ENCODE measurements around the gene SCN2A.

Gene SCN2A

GRCh38 chr2:165239230-165239629, at the start of gene SCN2A:
TSS of gene SCN2A (plus strand) at chr2:165239414. CDS start at chr2:165295824, 56,410 bp downstream.
- peak; percentile 58 for DNase-seq (ENCODE audit: low read depth)
- H3K4me3 ChIP-seq (ENCODE audit: low read depth, low read length): no peak within 1 kb of the TSS
- no peak for TF ChIP-seq MAX (IDR thresholded peaks at IDR 0.05; ENCODE audit: low read depth, low read length)
- TF ChIP-seq MYC (IDR thresholded peaks at IDR 0.05; ENCODE audit: low read depth, low read length): no peak
- TF ChIP-seq, protein P1, sequence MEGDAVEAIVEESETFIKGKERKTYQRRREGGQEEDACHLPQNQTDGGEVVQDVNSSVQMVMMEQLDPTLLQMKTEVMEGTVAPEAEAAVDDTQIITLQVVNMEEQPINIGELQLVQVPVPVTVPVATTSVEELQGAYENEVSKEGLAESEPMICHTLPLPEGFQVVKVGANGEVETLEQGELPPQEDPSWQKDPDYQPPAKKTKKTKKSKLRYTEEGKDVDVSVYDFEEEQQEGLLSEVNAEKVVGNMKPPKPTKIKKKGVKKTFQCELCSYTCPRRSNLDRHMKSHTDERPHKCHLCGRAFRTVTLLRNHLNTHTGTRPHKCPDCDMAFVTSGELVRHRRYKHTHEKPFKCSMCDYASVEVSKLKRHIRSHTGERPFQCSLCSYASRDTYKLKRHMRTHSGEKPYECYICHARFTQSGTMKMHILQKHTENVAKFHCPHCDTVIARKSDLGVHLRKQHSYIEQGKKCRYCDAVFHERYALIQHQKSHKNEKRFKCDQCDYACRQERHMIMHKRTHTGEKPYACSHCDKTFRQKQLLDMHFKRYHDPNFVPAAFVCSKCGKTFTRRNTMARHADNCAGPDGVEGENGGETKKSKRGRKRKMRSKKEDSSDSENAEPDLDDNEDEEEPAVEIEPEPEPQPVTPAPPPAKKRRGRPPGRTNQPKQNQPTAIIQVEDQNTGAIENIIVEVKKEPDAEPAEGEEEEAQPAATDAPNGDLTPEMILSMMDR (IDR thresholded peaks at IDR 0.05; ENCODE audit: low read depth, low read length): peak; percentile 50

DNA sequence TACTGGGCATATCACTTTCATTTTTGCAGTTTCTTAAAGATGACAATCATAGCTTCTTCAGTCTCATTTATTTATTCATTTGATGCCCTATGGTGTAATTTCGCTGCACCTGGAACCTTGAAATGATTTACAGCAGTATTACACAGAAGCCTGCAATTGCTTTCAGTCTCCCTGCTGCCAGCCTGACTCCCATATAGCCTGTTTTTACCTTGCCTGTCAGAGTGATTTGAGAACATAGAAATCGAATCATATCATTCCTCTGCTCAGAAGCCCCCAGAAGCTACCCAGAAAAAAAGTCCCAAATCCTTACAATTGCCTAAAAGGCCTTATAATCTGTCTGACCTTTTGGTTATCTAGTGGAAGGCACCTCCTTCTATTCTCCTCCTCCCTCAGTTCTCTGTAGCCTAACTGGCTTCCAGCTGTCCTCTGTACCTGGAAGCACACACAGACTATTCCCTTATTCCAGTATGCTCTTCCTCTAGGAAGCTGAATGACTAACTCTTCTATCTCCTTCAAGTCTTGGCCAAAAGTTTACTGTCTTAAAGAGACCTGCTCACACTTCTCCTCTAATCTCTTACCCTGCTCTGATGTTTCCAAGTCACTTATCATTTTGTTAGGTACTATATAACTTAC, 48.0 kb upstream of the SCN2A start:
- TF ChIP-seq MAX (IDR thresholded peaks at IDR 0.05; ENCODE audit: low read depth, low read length) (no peak), POLR2A (IDR thresholded peaks at IDR 0.05; ENCODE audit: extremely low read depth, insufficient read length) (no peak), MYC (IDR thresholded peaks at IDR 0.05; ENCODE audit: low read depth, low read length) (no peak)
- TF ChIP-seq, protein P1 (IDR thresholded peaks at IDR 0.05; ENCODE audit: low read depth, low read length): no peak
- no peak for DNase-seq (ENCODE audit: low read depth)
- H3K4me3 ChIP-seq (ENCODE audit: low read depth, low read length): no peak overlapping the region

DNA sequence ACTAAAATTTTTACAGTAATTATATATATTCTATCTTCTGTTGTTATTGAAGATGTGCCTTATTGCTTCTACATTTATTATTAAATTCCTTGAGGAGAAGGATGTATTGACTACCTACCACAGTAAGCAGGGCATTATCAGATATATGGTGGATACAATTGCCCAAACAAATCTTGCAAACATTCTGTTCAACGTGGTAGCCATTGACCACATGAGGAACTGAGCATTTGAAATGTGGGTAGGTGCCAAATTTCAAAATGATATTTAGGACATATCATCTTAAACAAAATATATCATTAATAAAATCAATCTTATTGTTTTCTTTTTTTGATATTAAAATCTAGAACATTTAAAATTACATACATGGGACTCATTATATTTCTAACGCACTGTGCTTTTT, 46.5 kb upstream of the SCN2A start:
- H3K4me3 ChIP-seq (ENCODE audit: low read depth, low read length): no peak overlapping the region
- no peak for TF ChIP-seq POLR2A (IDR thresholded peaks at IDR 0.05; ENCODE audit: extremely low read depth, insufficient read length)
- TF ChIP-seq, protein P1 (IDR thresholded peaks at IDR 0.05; ENCODE audit: low read depth, low read length): no peak
- TF ChIP-seq MYC (IDR thresholded peaks at IDR 0.05; ENCODE audit: low read depth, low read length): no peak
- no peak for TF ChIP-seq MAX (IDR thresholded peaks at IDR 0.05; ENCODE audit: low read depth, low read length)
- DNase-seq (ENCODE audit: low read depth): no peak

GRCh38 chr2:165193178-165193777, 45.9 kb upstream of the SCN2A start:
- DNase-seq (ENCODE audit: low read depth): no peak
- TF ChIP-seq MYC (IDR thresholded peaks at IDR 0.05; ENCODE audit: low read depth, low read length): no peak
- no peak overlapping the region for H3K4me3 ChIP-seq (ENCODE audit: low read depth, low read length)

DNA sequence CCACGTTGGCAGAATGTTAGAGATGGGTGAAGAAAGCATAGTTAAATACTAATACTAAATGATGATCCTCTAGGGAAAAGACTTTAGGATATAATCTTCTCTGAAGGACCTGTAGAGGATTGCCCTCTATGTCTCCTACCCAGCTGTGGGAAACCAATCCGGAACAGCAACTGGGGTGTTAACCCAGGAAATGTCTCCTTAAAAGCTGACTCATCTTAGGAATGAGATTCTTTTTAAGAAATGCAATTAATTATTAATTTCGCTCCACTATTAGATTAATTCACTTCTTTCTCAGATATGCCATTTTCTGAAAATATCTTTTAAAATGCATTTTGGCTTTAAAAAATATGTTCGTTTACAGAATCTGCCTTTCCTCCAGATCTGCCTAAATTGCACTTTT, 42.8 kb upstream of the SCN2A start:
- DNase-seq (ENCODE audit: low read depth): no peak
- H3K4me3 ChIP-seq (ENCODE audit: low read depth, low read length): no peak overlapping the region
- TF ChIP-seq POLR2A (IDR thresholded peaks at IDR 0.05; ENCODE audit: extremely low read depth, insufficient read length) (no peak), MYC (IDR thresholded peaks at IDR 0.05; ENCODE audit: low read depth, low read length) (no peak), MAX (IDR thresholded peaks at IDR 0.05; ENCODE audit: low read depth, low read length) (no peak)
- TF ChIP-seq, protein P1 (IDR thresholded peaks at IDR 0.05; ENCODE audit: low read depth, low read length): no peak

- no peak for DNase-seq (ENCODE audit: low read depth)
- TF ChIP-seq MAX (IDR thresholded peaks at IDR 0.05; ENCODE audit: low read depth, low read length) (no peak), MYC (IDR thresholded peaks at IDR 0.05; ENCODE audit: low read depth, low read length) (no peak), POLR2A (IDR thresholded peaks at IDR 0.05; ENCODE audit: extremely low read depth, insufficient read length) (no peak)
- TF ChIP-seq, protein P1 (IDR thresholded peaks at IDR 0.05; ENCODE audit: low read depth, low read length): no peak
- no peak overlapping the region for H3K4me3 ChIP-seq (ENCODE audit: low read depth, low read length)
These were observed 41.9 kb upstream of the SCN2A start for GRCh38 chr2:165197346-165197745.

Measured in NB4 (cell line).